HCT116 (cell line): ENCODE measurements around the gene SNHG17. TPM values are rescaled to one million over a fixed set of nuclear protein-coding genes. Genes with fewer than 3 reads are reported as not detected.

Source experiments
- ATAC-seq: fragments of 200-7000 bp; cut with Tn5 transposase; 2 replicates; pipeline ENCODE4 v1.9.1; 2020; ENCODE audit warnings: mild to moderate bottlenecking, moderate library complexity
- BruUV-seq: library from RNA; stranded (reverse); fragments of 400-500 nt; replicated peaks from 2 replicates; lab custom pipeline; 2021; lab: Mats Ljungman, UMichigan
- CTCF ChIA-PET: fragments of 300-600 bp; sonication (Branson Sonifier 250); formaldehyde crosslinking; loops from one replicate; lab custom pipeline; 2021; ENCODE audit warnings: antibody characterized with exemption; lab: Charles Lee
- POLR2A ChIA-PET: fragments of 300-600, 350-600 bp; sonication (Branson Sonifier 250); formaldehyde crosslinking; loops from one replicate; lab custom pipeline; 2021; ENCODE audit warnings: antibody characterized with exemption; lab: Charles Lee
- RAD21 ChIA-PET, 2 experiments: fragments of 300-600 bp; sonication (Branson Sonifier 250); formaldehyde crosslinking; loops; one replicate each; lab custom pipeline; 2023; ENCODE audit warnings: low total read pairs in 2 of 2; ENCODE audit not compliant: uncharacterized antibody in 2 of 2, unreplicated experiment in 2 of 2, low non-redundant PET in 1 of 2; lab: Charles Lee
- DNase-seq: peaks from one replicate; pipeline ENCODE4 v3.0.0-alpha.2; 2010; ENCODE audit warnings: low read depth, low spot score
- H2AFZ ChIP-seq: fragments of 200-600 bp; shearing (Covaris generic), sonication (generic); 2 replicates; pipeline ENCODE4 v1.6.1; 2017; ENCODE audit warnings: low read depth, mixed run types, mixed read lengths, antibody characterized with exemption, low read length; ENCODE audit not compliant: poor library complexity, severe bottlenecking
- H3K27ac ChIP-seq: 2 replicates; pipeline ENCODE4 v1.5.1; 2012; ENCODE audit warnings: low read depth, low read length
- H3K27me3 ChIP-seq: fragments of 200-600 bp; sonication (generic); 2 replicates; pipeline ENCODE4 v1.6.1; 2016; ENCODE audit warnings: mixed run types, low read length, mixed read lengths; ENCODE audit not compliant: insufficient read depth
- H3K36me3 ChIP-seq, 2 experiments: fragments of 200-500 bp in 1 of 2; fragments of 200-600 bp in 1 of 2; sonication (Bioruptor generic) in 1 of 2; sonication (generic) in 1 of 2; 2 replicates each; pipeline versions ENCODE4 v1.5.1 to v1.6.1; 2014 to 2016; ENCODE audit warnings: low read length in 2 of 2, inconsistent platforms in 1 of 2, mixed read lengths in 1 of 2, mixed run types in 1 of 2; ENCODE audit not compliant: insufficient read depth in 2 of 2, control insufficient read depth in 1 of 2
- H3K4me1 ChIP-seq, 2 experiments: fragments of 200-600 bp in 1 of 2; sonication (generic) in 1 of 2; 2 replicates each; pipeline versions ENCODE4 v1.5.1 to v1.6.1; 2012 to 2017; ENCODE audit warnings: low read length in 2 of 2, inconsistent platforms in 1 of 2, mild to moderate bottlenecking in 1 of 2, mixed read lengths in 1 of 2, mixed run types in 1 of 2, moderate library complexity in 1 of 2; ENCODE audit not compliant: insufficient read depth in 2 of 2, control insufficient read depth in 1 of 2
- H3K4me2 ChIP-seq: fragments of 200-600 bp; sonication (generic); 2 replicates; pipeline ENCODE4 v1.6.1; 2017; ENCODE audit warnings: mixed run types, low read length, mixed read lengths
- H3K4me3 ChIP-seq, 2 experiments: fragments of 200-600 bp in 1 of 2; sonication (generic) in 1 of 2; replicated peaks in 1 of 2; 2 replicates each; pipeline ENCODE4 v1.5.1; 2011 to 2016; ENCODE audit warnings: low read length in 2 of 2, control low read depth in 1 of 2, low read depth in 1 of 2, mild to moderate bottlenecking in 1 of 2, mixed read lengths in 1 of 2, mixed run types in 1 of 2
- H3K79me2 ChIP-seq: fragments of 200-600 bp; sonication (generic); 2 replicates; pipeline ENCODE4 v1.6.1; 2017; ENCODE audit warnings: mild to moderate bottlenecking, mixed run types, low read length, moderate library complexity, mixed read lengths; ENCODE audit not compliant: insufficient read depth
- H3K9ac ChIP-seq: fragments of 200-600 bp; sonication (generic); 2 replicates; pipeline ENCODE4 v1.6.1; 2016; ENCODE audit warnings: low read length, mixed read lengths
- H3K9me2 ChIP-seq: fragments of 200-600 bp; sonication (generic), shearing (Covaris generic); 2 replicates; pipeline ENCODE4 v1.6.1; 2017; ENCODE audit warnings: mixed run types, mild to moderate bottlenecking, moderate library complexity; ENCODE audit not compliant: insufficient read depth
- H3K9me3 ChIP-seq, 2 experiments: fragments of 200-500 bp in 1 of 2; fragments of 200-600 bp in 1 of 2; sonication (Bioruptor generic) in 1 of 2; sonication (generic) in 1 of 2; 2 replicates each; pipeline ENCODE4 v1.6.1; 2014 to 2017; ENCODE audit warnings: low read length in 2 of 2, mixed read lengths in 2 of 2, inconsistent platforms in 1 of 2, low read depth in 1 of 2, mild to moderate bottlenecking in 1 of 2, mixed run types in 1 of 2, moderate library complexity in 1 of 2; ENCODE audit not compliant: control insufficient read depth in 1 of 2, insufficient read depth in 1 of 2
- H4K20me1 ChIP-seq: fragments of 200-600 bp; sonication (generic), shearing (Covaris generic); 2 replicates; pipeline ENCODE4 v1.6.1; 2017; ENCODE audit warnings: mixed run types, mild to moderate bottlenecking, moderate library complexity; ENCODE audit not compliant: insufficient read depth
- CEBPB ChIP-seq: IDR thresholded peaks from 2 replicates; pipeline ENCODE4 v1.6.1; 2012; ENCODE audit warnings: low read depth
- EGR1 ChIP-seq: IDR thresholded peaks from 2 replicates; pipeline ENCODE4 v1.6.1; 2012; ENCODE audit warnings: low read depth
- ELF1 ChIP-seq: IDR thresholded peaks from 2 replicates; pipeline ENCODE4 v1.6.1; 2012; ENCODE audit warnings: low read depth, borderline replicate concordance
- JUND ChIP-seq: IDR thresholded peaks from 2 replicates; pipeline ENCODE4 v1.6.1; 2012
- POLR2A ChIP-seq: IDR thresholded peaks from 2 replicates; pipeline ENCODE4 v1.7.0; 2011; ENCODE audit warnings: borderline replicate concordance; ENCODE audit not compliant: insufficient read depth, insufficient read length; ENCODE audit errors: extremely low read depth
- RAD21 ChIP-seq: IDR thresholded peaks from 2 replicates; pipeline ENCODE4 v1.6.1; 2012; ENCODE audit warnings: low read depth, mild to moderate bottlenecking
- SIN3A ChIP-seq: IDR thresholded peaks from 2 replicates; pipeline ENCODE4 v1.6.1; 2012; ENCODE audit warnings: low read depth
- TCF7L2 ChIP-seq: IDR thresholded peaks from 2 replicates; pipeline ENCODE4 v1.7.0; 2011; ENCODE audit warnings: borderline replicate concordance, inconsistent platforms; ENCODE audit not compliant: insufficient read depth, insufficient read length; ENCODE audit errors: extremely low read depth
- YY1 ChIP-seq: IDR thresholded peaks from 2 replicates; pipeline ENCODE4 v1.6.1; 2011; ENCODE audit warnings: low read length, low read depth, moderate library complexity, mild to moderate bottlenecking; ENCODE audit not compliant: insufficient replicate concordance; ENCODE audit errors: extremely low read depth
- ZFX ChIP-seq: fragments of 450-650 bp; IDR thresholded peaks from 2 replicates; pipeline ENCODE4 v1.6.1; 2017
- ZNF274 ChIP-seq: fragments of 200-500 bp; sonication (Bioruptor generic); IDR thresholded peaks from 2 replicates; pipeline ENCODE4 v1.6.1; 2014; ENCODE audit warnings: mild to moderate bottlenecking, low read depth, low read length, inconsistent platforms
- intact Hi-C: fragments of 100-400 bp; cut with micrococcal nuclease; formaldehyde crosslinking; loops from 2 replicates; pipeline ENCODE4 v1.10.0; 2022
- total RNA-seq: library from RNA; stranded (reverse); gene quantifications from one replicate; pipeline ENCODE4 v1.2.1, GENCODE V29; 2021; ENCODE audit not compliant: unreplicated experiment
- TF ChIP-seq, protein P1 (sequence below): IDR thresholded peaks from 2 replicates; pipeline ENCODE4 v1.6.1; 2012
- TF ChIP-seq, protein P2 (sequence below): IDR thresholded peaks from 2 replicates; pipeline ENCODE4 v1.6.1; 2012
- TF ChIP-seq, protein P3 (sequence below), 3 experiments: fragments of 200-600 bp in 1 of 3; sonication (generic) in 1 of 3; IDR thresholded peaks in 2 of 3; conservative IDR thresholded peaks in 1 of 3; 2 replicates each; pipeline ENCODE4 v1.5.1; 2012 to 2017; ENCODE audit warnings: low read depth in 2 of 3, low read length in 2 of 3, antibody characterized with exemption in 1 of 3, borderline replicate concordance in 1 of 3, control low read depth in 1 of 3, mild to moderate bottlenecking in 1 of 3, mixed read lengths in 1 of 3, mixed run types in 1 of 3, moderate library complexity in 1 of 3; ENCODE audit not compliant: insufficient read depth in 1 of 3

The SNHG17 gene
- total RNA-seq, 1 experiment from 2014 or later, result 65.7 TPM

DNA sequence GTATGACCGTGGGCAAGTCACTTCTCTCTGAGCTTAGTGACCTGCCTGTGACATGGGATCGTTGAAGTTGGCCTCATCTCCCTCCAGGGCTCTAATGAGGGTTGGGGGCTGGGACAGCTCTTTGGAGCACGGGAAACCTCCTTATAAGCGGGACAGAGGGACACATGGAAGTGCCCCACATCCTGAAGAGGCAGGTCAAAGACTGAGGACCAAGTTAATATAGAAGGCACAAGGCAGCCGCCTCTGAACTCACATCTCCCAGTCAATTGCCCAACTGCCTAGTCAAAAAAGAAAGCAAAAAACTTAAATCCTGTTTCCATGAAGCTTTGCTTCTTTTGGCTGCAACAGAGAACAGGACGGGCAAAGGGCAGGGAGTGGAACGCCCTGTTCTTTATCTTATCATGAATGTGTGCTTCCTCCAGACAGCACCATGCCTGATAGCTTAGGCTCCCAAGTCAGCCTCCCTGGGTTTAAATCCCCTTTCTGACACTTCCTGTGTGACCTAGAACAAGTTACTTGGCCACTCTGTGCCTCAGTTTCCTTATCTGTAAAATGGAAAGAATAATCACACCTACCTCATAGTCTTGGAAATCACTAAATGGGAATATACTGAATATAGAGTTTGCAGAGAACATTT, 61.8 kb downstream of the SNHG17 start:
- Histone ChIP-seq H3K79me2 (no peaks in the 10 kb centered on the region), H3K36me3 (no peaks in the 10 kb centered on the region), H3K27me3 (no peaks in the 10 kb centered on the region), H4K20me1 (no peaks in the 10 kb centered on the region), H3K9ac (no peak overlapping the region), H3K4me2 (no peak overlapping the region), H3K27ac (no peak overlapping the region), H3K9me2 (no peaks in the 10 kb centered on the region), H3K9me3 (no peaks in the 10 kb centered on the region), H3K4me1 (no peaks in the 10 kb centered on the region), H3K4me3 (no peak overlapping the region), H2AFZ (no peak overlapping the region)
- intact Hi-C loops, result no loop called here
- CTCF ChIA-PET, result no interaction called here
- BruUV-seq, result no TSS peak
- POLR2A ChIA-PET, result no interaction called here
- DNase-seq (no peak), ATAC-seq (no peak)
- RAD21 ChIA-PET, result no interaction called here
- no peak for TF ChIP-seq ZFX
- TF ChIP-seq, protein P1, sequence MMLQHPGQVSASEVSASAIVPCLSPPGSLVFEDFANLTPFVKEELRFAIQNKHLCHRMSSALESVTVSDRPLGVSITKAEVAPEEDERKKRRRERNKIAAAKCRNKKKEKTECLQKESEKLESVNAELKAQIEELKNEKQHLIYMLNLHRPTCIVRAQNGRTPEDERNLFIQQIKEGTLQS, result no peak
- no peak for TF ChIP-seq CEBPB
- TF ChIP-seq RAD21, result no peak
- TF ChIP-seq YY1, result no peak
- TF ChIP-seq ZNF274, result no peak
- no peak for TF ChIP-seq EGR1
- TF ChIP-seq TCF7L2, result no peak

DNA sequence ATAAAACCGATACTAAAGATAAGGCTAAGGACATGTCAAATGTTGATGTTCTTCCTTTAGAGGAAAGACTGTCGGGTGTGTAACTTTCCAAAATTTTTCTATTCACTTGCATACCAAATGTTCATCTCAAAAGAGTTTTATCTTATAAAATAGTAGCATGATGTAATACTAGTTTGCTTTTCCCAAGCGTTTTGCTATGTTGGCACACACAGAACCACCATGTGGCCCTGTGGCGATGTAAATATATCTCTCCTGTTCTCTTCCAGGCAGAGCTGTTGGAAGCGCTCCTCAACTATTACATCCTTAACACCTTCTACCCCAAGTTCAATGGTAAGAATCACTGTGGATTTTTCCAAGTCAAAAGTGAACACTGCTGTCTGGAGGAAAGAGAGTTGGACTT, 62.3 kb downstream of the SNHG17 start:
- Histone ChIP-seq H3K9ac (no peak overlapping the region), H2AFZ (no peak overlapping the region), H3K27me3 (no peaks in the 10 kb centered on the region), H3K9me3 (no peaks in the 10 kb centered on the region), H4K20me1 (no peaks in the 10 kb centered on the region), H3K27ac (no peak overlapping the region), H3K4me1 (no peaks in the 10 kb centered on the region), H3K4me3 (no peak overlapping the region), H3K79me2 (no peaks in the 10 kb centered on the region), H3K36me3 (no peaks in the 10 kb centered on the region), H3K9me2 (no peaks in the 10 kb centered on the region), H3K4me2 (no peak overlapping the region)
- ChIA-PET RAD21 (no interaction called here), POLR2A (no interaction called here), CTCF (no interaction called here)
- ATAC-seq (no peak), DNase-seq (no peak)
- intact Hi-C loops, result no loop called here
- no TSS peak for BruUV-seq
- TF ChIP-seq JUND (no peak), EGR1 (no peak), POLR2A (no peak), ELF1 (no peak), ZFX (no peak), SIN3A (no peak), CEBPB (no peak)
- TF ChIP-seq, protein P2, sequence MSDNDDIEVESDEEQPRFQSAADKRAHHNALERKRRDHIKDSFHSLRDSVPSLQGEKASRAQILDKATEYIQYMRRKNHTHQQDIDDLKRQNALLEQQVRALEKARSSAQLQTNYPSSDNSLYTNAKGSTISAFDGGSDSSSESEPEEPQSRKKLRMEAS, result no peak
- TF ChIP-seq, protein P3, sequence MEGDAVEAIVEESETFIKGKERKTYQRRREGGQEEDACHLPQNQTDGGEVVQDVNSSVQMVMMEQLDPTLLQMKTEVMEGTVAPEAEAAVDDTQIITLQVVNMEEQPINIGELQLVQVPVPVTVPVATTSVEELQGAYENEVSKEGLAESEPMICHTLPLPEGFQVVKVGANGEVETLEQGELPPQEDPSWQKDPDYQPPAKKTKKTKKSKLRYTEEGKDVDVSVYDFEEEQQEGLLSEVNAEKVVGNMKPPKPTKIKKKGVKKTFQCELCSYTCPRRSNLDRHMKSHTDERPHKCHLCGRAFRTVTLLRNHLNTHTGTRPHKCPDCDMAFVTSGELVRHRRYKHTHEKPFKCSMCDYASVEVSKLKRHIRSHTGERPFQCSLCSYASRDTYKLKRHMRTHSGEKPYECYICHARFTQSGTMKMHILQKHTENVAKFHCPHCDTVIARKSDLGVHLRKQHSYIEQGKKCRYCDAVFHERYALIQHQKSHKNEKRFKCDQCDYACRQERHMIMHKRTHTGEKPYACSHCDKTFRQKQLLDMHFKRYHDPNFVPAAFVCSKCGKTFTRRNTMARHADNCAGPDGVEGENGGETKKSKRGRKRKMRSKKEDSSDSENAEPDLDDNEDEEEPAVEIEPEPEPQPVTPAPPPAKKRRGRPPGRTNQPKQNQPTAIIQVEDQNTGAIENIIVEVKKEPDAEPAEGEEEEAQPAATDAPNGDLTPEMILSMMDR (IDR thresholded peaks at IDR 0.05 in 2 of 3, conservative IDR thresholded peaks at IDR 0.05 in 1 of 3; ENCODE audit: borderline replicate concordance in 1 of 3, insufficient read depth in 1 of 3, low read depth in 2 of 3, low read length in 2 of 3), result no peak
- TF ChIP-seq, protein P1, result no peak
